CD4-positive, alpha-beta T cell treated with Interleukin-2 at 100 ng/mL for 4 hours (primary cell): ENCODE results near the gene ZBTB11.
"Not testable (repeated sequence)": the region's sequence is repeated elsewhere in the genome, so short reads cannot be mapped to it uniquely, and the experiment has no call there.

Experiments
- DNase-seq: peaks from one replicate; pipeline ENCODE4 v3.0.0-alpha.2; 2020; ENCODE audit warnings: low spot score

The ZBTB11 gene, protein sequence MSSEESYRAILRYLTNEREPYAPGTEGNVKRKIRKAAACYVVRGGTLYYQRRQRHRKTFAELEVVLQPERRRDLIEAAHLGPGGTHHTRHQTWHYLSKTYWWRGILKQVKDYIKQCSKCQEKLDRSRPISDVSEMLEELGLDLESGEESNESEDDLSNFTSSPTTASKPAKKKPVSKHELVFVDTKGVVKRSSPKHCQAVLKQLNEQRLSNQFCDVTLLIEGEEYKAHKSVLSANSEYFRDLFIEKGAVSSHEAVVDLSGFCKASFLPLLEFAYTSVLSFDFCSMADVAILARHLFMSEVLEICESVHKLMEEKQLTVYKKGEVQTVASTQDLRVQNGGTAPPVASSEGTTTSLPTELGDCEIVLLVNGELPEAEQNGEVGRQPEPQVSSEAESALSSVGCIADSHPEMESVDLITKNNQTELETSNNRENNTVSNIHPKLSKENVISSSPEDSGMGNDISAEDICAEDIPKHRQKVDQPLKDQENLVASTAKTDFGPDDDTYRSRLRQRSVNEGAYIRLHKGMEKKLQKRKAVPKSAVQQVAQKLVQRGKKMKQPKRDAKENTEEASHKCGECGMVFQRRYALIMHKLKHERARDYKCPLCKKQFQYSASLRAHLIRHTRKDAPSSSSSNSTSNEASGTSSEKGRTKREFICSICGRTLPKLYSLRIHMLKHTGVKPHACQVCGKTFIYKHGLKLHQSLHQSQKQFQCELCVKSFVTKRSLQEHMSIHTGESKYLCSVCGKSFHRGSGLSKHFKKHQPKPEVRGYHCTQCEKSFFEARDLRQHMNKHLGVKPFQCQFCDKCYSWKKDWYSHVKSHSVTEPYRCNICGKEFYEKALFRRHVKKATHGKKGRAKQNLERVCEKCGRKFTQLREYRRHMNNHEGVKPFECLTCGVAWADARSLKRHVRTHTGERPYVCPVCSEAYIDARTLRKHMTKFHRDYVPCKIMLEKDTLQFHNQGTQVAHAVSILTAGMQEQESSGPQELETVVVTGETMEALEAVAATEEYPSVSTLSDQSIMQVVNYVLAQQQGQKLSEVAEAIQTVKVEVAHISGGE

DNA sequence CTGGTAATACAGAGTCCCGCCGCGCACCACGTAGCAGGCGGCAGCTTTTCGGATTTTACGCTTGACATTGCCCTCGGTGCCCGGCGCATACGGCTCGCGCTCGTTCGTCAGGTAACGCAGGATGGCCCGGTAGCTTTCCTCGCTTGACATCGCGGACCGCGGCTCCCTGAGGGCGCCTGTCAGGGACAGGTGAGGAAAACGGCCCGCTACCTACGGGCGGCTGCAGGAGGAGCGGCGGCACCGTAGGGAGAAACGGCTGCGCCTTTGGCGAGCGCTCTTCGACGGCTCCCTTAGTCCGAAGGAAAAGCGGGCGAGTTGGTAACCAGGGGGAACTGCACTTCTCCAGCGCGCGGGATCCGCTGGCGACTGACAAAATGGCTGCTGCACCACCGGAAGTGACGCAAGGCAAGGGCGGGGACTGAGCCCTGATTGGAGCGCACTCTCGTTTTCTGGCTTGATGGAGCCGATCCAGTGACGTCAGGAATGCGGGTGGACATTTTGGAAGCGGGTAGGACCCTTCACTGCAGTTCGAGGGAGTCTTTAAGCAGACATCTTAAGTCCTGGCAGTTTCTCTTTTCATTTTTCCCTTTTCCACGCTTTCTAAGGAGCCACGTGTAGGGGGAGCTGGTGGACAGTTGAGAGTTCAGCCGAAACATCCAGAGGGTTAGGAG lies at the start of gene ZBTB11:
ZBTB11 (minus strand) TSS at position 368 of the 671 bp plus-strand sequence; CDS start at position 150, 218 bp downstream.
- peak; percentile 100 for DNase-seq

DNA sequence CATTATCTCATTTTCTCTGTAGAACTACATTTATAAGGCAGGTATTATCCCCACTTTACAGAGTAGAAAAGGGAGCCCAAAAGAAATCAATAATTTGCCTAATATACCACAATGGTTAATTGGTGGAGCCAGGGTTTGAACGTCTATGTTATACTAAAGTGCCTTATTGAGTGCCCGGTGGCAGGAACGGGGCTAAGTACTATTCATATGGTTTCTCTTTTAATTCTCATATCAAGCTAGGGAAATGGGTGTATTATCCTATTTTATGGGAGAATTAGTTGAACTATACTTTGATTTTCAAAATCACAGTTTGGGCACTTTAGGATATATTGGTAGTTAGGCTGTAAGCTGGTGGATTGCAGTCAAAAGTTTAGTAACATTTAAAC lies 49.0 kb upstream of the ZBTB11 start:
- DNase-seq: no peak

- DNase-seq: peak; percentile 20
These were observed 48.4 kb upstream of the ZBTB11 start for GRCh38 chr3:101725194-101725889.

GRCh38 chr3:101724329-101725193 lies 47.6 kb upstream of the ZBTB11 start, which contains the start of gene CEP97:
CEP97 (plus strand) TSS chr3:101724614; CDS start chr3:101724677, 63 bp downstream.
- DNase-seq: peak; percentile 88

DNA sequence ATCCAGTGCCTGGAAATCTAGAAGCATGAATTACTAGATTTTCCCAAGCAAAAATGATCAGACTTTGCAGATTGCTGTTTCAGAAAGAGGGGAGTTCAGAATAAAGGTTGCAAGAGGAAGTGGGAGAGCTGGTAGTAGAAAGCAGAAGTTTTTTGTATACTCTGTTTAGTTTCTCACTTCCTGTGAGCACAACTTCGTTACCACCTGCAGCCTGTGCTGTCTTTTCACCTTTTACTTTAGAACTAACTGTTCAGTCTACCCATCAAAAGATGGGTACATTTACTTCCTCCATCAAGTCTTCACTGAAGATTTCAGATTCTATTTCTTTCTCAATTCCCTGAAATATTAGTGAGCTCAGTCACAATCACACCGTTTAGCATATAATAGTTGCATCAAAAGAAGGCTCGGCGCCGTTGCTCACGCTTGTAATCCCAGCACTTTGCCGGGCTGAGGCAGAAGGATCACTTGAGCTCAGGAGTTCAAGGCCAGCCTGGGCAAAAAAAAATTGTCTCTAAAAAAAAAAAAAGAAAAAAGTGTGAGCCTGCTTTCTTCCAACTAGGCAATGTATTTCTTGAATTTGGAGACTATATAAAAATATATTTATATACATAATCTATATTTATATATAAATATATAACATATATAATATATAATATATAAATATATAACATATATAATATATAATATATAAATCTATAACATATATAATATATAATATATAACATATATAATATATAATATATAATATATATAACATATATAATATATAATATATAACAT lies 45.7 kb upstream of the ZBTB11 start:
- DNase-seq: peak; percentile 44

- no peak for DNase-seq
These were observed 44.2 kb upstream of the ZBTB11 start for GRCh38 chr3:101720851-101721840.

GRCh38 chr3:101719604-101720185 lies 42.8 kb upstream of the ZBTB11 start:
- no peak for DNase-seq

DNA sequence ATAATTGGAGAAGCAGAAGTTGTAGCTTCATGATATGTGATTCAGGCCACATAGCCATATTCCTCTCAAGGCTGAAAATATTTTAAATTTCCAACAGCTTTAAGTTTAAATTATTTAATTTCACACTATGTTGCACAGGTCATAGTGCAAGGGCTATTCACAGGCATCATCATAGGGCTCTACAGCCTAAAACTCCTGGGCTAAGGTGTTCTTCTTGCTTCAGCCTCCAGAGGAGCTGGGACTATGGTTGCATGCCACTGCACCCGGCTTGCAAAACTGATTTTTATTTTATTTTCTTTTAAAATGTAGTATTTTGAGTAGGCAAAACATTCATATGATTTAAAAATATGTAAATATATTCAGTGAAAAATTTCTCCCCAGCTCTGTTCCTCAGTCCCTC lies 41.5 kb upstream of the ZBTB11 start:
- no peak for DNase-seq

DNA sequence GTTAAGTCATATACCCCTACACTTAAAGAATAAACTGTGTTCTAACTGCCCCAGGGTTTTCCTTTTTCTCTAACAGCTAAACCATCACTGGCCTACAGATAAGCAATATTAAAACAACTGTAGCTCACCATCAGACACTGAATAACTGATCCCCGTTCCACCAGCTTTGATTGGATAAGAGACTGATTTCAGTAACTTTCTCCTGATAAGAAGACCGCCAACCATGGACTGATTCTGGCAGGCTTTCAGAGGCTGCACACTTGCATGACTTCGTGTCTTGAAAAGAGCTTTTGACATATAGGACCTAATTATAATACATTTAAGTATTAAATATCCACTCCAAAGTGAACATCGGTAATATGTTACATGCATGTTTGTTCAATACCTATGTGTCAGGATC lies 32.2 kb upstream of the ZBTB11 start:
- DNase-seq: no peak

GRCh38 chr3:101704639-101705038 lies 27.7 kb upstream of the ZBTB11 start:
- not testable (repeated sequence) for DNase-seq

DNA sequence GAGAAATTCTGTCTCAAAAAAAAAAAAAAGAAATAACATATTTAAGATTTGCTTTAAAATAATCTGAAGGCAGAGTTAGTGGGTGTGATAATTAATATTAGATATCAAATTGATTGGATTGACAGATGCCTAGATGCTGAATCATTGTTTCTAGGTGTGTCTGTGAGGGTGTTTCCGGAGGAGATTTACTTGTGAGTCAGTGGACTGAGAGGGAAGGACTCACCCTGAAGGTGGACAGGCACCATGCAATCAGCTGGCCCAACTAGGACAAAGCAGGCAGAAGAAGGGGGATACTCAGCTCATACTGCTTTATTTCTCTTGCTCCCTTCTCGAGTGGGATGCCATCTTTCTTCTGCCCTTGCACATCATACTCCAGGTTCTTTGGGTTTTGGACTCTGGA lies 26.2 kb upstream of the ZBTB11 start:
- DNase-seq: no peak

DNA sequence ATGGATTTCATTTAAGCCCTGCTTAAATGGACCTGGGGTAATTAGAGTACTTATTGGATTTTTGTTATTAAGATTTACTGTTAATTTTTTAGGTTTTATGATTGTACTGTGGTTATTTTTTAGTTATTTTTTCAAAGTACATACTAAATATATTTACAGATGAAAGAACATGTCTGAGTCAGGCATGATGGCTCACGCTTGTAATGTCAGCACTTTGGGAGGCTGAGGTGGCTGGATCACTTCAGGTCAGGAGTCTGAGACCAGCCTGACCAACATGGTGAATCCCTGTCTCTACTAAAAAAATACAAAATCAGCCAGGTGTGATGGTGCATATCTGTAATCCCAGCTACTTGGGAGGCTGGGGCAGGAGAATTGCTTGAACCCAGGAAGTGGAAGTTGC lies 25.8 kb upstream of the ZBTB11 start:
- DNase-seq: no peak

GRCh38 chr3:101701696-101702634 lies 25.0 kb upstream of the ZBTB11 start:
- DNase-seq: no peak

GRCh38 chr3:101695779-101696372 lies 18.9 kb upstream of the ZBTB11 start:
- DNase-seq: peak; percentile 76

DNA sequence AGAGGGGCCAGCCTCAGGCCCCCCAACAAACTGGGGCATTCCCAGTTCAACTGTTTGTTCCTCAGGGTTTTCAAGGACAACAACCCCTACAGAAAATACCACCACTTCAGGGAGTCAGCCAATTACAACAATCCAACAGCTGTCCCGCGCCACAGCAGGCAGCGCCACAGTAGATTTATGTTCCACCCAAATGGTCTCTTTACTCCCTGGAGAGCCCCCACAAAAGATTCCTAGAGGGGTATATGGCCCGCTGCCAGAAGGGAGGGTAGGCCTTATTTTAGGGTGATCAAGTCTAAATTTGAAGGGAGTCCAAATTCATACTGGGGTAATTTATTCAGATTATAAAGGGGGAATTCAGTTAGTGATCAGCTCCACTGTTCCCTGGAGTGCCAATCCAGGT lies 17.9 kb upstream of the ZBTB11 start:
- not testable (repeated sequence) for DNase-seq

GRCh38 chr3:101693540-101693939 lies 16.6 kb upstream of the ZBTB11 start:
- peak; percentile 52 for DNase-seq
